ENCODE measurements around the gene SKI. TPM values are rescaled to one million over a fixed set of nuclear protein-coding genes. Genes with fewer than 3 reads are reported as not detected.
A peak's percentile ranks its signal among the peaks of the same experiment; 100 is the strongest.

The SKI gene
- total RNA-seq, 1 donor from 2014 or later = 110 TPM

DNA sequence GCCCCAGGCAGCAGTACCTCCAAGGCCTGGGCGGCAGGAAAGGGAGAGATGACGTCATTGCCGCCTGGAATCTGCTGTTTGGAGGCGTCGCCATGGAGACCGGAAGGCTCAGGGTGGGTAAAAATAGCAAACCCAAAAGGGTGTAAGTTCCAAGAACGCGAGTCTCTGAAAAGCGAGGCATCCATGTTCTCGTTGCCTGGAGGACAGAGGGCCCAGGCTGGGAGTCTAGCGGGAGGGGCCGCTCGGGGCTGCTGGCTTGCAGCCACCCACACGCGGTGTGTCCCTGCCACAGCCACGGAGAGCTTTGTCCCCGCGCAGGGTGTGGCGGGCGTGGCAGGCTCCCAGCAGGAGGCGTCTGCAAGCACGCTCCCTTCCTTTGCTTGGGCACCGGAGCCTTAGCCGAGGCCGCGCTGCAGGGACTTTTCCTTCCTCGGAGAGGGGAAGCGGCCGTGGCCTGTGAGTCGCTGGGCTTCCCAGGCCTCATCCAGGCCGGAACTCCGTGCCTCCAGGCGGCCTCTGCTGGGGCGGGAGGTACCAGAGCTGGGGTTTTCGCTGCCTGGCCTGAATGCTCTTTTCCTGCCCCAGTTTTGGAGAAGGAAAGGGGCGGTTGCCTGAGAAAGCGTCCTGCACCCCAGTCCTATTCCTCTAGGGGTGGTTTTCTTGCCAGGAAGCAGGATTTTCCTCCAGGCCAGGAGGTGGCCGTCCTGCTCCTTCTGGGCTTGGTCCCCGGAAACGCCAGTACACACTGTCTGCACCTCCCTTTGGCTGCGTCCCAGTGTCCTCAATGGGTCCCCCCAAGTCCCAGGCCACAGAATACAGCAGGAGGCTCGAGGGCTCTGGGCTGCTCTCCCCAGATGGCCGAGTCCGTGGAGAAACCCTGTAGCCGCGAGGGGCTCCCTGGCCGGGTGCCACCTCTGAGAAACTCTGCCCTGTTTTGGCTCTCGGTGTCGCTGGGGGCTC lies 15.3 kb upstream of the SKI start:
- H3K4me3 Mint-ChIP-seq = peak overlapping the region; percentile 46
- TF ChIP-seq, protein P1, sequence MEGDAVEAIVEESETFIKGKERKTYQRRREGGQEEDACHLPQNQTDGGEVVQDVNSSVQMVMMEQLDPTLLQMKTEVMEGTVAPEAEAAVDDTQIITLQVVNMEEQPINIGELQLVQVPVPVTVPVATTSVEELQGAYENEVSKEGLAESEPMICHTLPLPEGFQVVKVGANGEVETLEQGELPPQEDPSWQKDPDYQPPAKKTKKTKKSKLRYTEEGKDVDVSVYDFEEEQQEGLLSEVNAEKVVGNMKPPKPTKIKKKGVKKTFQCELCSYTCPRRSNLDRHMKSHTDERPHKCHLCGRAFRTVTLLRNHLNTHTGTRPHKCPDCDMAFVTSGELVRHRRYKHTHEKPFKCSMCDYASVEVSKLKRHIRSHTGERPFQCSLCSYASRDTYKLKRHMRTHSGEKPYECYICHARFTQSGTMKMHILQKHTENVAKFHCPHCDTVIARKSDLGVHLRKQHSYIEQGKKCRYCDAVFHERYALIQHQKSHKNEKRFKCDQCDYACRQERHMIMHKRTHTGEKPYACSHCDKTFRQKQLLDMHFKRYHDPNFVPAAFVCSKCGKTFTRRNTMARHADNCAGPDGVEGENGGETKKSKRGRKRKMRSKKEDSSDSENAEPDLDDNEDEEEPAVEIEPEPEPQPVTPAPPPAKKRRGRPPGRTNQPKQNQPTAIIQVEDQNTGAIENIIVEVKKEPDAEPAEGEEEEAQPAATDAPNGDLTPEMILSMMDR (IDR thresholded peaks at IDR 0.05; ENCODE audit: unreplicated experiment) = no peak
- peak; percentile 81 to 89 for DNase-seq (ENCODE audit: low spot score in 2 of 2, unreplicated experiment in 2 of 2)
- peaks cover 29% of the 10 kb centered on the region for H3K4me1 Mint-ChIP-seq
- H3K36me3 Mint-ChIP-seq = no peaks in the 10 kb centered on the region
- H3K27me3 Mint-ChIP-seq (ENCODE audit: low read depth) = no peaks in the 10 kb centered on the region
- peak overlapping the region; percentile 95 for H3K27ac Mint-ChIP-seq
- no peaks in the 10 kb centered on the region for H3K9me3 Mint-ChIP-seq

DNA sequence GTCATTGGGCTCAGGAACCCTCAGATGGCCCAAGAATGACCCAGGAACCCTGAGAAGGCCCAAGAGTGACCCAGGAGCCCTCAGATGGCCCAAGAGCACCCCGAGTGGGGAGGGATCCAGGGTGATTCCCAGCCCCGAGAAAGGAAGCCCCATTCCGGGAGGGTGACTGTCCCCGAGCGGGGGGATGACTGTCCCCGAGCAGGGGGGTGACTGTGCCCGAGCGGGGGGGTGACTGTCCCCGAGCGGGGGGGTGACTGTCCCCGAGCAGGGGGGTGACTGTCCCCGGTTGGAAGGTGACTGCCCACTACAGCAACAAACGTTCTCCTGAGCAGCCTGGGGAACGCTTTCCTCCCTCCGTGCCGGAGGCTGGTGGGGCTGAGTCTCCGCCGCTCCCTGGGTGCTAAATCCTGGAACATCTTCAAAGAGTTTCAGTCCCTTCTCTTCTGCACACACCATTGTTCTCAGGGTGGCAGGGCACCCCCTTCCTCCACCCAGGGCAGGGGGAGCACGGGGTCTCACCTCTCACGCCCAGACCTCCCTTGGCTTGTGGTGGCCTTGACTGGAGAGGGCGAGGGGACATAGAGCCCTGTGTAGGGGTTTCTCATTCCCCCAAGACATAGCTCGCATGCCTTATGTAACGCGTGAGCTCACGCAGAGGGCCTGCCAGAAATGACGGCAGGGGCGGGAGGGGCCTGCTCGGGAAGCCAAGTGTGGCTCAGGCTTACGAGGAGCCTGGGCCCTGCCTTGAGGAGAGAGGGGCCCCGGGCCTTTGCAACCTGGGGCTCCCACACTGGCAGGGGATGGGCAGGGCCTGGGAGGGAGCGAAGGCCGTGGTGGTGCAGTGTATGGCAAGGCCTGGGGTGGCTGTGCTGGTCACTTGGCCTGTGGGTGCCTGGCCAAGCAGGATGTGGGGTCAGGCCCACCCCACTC lies 14.3 kb upstream of the SKI start:
- DNase-seq (ENCODE audit: low spot score in 2 of 2, unreplicated experiment in 2 of 2) = peak in 1 of 2 experiments; percentile 73
- H3K27me3 Mint-ChIP-seq (ENCODE audit: low read depth) = no peaks in the 10 kb centered on the region
- H3K36me3 Mint-ChIP-seq = no peaks in the 10 kb centered on the region
- peaks cover 3% of the 10 kb centered on the region for H3K9me3 Mint-ChIP-seq
- H3K27ac Mint-ChIP-seq = peak overlapping the region; percentile 96
- TF ChIP-seq, protein P1 (IDR thresholded peaks at IDR 0.05; ENCODE audit: unreplicated experiment) = no peak
- H3K4me3 Mint-ChIP-seq = peak overlapping the region; percentile 10
- H3K4me1 Mint-ChIP-seq = peaks cover 25% of the 10 kb centered on the region

DNA sequence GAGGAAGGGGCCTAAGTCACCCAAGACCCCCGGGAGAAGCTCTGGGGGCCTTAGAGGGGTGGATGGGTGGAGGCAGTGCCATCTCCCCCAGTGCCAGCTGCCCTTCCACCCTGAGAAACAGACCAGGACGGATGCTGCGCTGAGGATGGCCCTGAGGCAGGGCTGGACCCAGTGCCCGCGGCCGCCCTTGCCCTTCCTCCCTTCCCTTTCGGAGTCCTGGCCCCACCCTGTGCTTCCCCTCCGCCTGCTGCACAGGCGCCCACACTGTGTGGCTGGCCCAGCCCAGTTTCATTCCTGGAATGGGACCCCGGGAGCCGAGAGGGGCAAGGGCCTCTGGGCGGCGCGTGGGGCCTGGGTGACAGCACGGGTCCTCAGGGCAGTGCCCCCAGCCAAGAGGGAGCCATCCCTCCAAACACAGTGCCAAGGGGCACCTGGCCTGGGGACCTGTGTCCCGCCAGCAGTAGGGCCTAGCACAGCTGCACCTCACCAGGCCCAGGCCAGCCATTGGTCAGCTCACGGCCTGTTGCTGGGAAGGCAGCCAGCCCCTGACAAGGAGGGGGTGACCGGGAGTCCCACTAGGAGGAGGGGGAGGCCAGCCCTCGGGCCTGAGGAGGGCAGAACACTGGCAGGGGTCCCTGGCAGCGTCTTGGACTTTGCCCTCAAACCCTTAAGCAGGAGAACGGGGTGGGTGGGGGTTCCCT lies 13.4 kb upstream of the SKI start:
- TF ChIP-seq, protein P1 (IDR thresholded peaks at IDR 0.05; ENCODE audit: unreplicated experiment) = no peak
- Mint-ChIP-seq H3K27me3 (ENCODE audit: low read depth) (no peaks in the 10 kb centered on the region), H3K4me1 (peaks cover 20% of the 10 kb centered on the region), H3K4me3 (no peak overlapping the region), H3K9me3 (peaks cover 8% of the 10 kb centered on the region), H3K27ac (peak overlapping the region; percentile 96), H3K36me3 (no peaks in the 10 kb centered on the region)
- no peak for DNase-seq (ENCODE audit: low spot score in 2 of 2, unreplicated experiment in 2 of 2)

DNA sequence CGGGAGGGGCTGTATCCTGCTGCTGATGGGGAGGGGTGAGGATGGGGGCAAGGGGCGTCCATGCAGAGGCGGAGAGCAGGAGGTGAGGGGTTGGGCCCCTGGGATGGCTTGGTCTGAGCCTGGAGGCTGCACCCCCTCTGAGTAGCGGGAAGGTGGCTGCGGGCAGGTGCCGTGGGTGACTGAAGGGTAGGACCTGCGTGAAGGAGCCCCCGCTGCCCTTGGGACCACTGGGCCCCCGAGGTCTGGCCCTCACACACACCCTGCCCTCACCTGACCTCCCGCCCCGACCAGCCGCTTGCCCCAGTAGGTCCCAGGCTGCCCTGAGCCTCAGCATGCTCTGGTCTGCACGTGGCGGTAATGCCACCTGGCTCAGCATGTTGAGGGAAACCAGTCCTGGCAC lies 12.8 kb upstream of the SKI start:
- TF ChIP-seq, protein P1 (IDR thresholded peaks at IDR 0.05; ENCODE audit: unreplicated experiment) = no peak
- no peak for DNase-seq (ENCODE audit: low spot score in 2 of 2, unreplicated experiment in 2 of 2)
- no peak overlapping the region for H3K4me3 Mint-ChIP-seq
- no peak overlapping the region for H3K27ac Mint-ChIP-seq
- H3K36me3 Mint-ChIP-seq = no peaks in the 10 kb centered on the region
- peaks cover 8% of the 10 kb centered on the region for H3K9me3 Mint-ChIP-seq
- peaks cover 16% of the 10 kb centered on the region for H3K4me1 Mint-ChIP-seq
- H3K27me3 Mint-ChIP-seq (ENCODE audit: low read depth) = no peaks in the 10 kb centered on the region
